Neuron (in vitro differentiated cells): ENCODE data around the gene SLC25A44.

Experiments
- H2AFZ ChIP-seq: one replicate; pipeline ENCODE4 v1.6.1; 2013; ENCODE audit warnings: low read depth, mild to moderate bottlenecking, inconsistent platforms, low read length, moderate library complexity
- H3K27me3 ChIP-seq: one replicate; pipeline ENCODE4 v1.6.1; 2013; ENCODE audit warnings: low read length; ENCODE audit not compliant: insufficient read depth
- H3K36me3 ChIP-seq: one replicate; pipeline ENCODE4 v1.6.1; 2013; ENCODE audit warnings: low read length; ENCODE audit not compliant: insufficient read depth
- H3K4me1 ChIP-seq: one replicate; pipeline ENCODE4 v1.6.1; 2013; ENCODE audit warnings: low read length; ENCODE audit not compliant: insufficient read depth
- H3K4me3 ChIP-seq: 2 replicates; pipeline ENCODE4 v1.5.1; 2013; ENCODE audit warnings: mild to moderate bottlenecking, low read length, moderate library complexity
- H3K9me3 ChIP-seq: one replicate; pipeline ENCODE4 v1.6.1; 2013; ENCODE audit warnings: low read length

Gene SLC25A44

GRCh38 chr1:156154317-156154749 lies 39.6 kb upstream of the SLC25A44 start:
- Histone ChIP-seq H3K27me3 (peaks cover 7% of the 10 kb centered on the region), H2AFZ (no peak overlapping the region), H3K9me3 (no peaks in the 10 kb centered on the region), H3K4me1 (peaks cover 21% of the 10 kb centered on the region), H3K36me3 (no peaks in the 10 kb centered on the region), H3K4me3 (no peak overlapping the region)

GRCh38 chr1:156155756-156156510 lies 38.0 kb upstream of the SLC25A44 start:
- Histone ChIP-seq H3K4me3 (no peak overlapping the region), H3K9me3 (no peaks in the 10 kb centered on the region), H3K4me1 (peaks cover 5% of the 10 kb centered on the region), H3K36me3 (no peaks in the 10 kb centered on the region), H3K27me3 (peaks cover 7% of the 10 kb centered on the region), H2AFZ (no peak overlapping the region)

- H2AFZ ChIP-seq = no peak overlapping the region
- no peaks in the 10 kb centered on the region for H3K9me3 ChIP-seq
- no peaks in the 10 kb centered on the region for H3K36me3 ChIP-seq
- H3K27me3 ChIP-seq = peaks cover 7% of the 10 kb centered on the region
- no peak overlapping the region for H3K4me3 ChIP-seq
- H3K4me1 ChIP-seq = no peaks in the 10 kb centered on the region
These were observed 36.4 kb upstream of the SLC25A44 start for GRCh38 chr1:156157506-156157905.

- H3K4me1 ChIP-seq = no peaks in the 10 kb centered on the region
- H3K27me3 ChIP-seq = peaks cover 7% of the 10 kb centered on the region
- H3K9me3 ChIP-seq = no peaks in the 10 kb centered on the region
- no peak overlapping the region for H3K4me3 ChIP-seq
- no peak overlapping the region for H2AFZ ChIP-seq
- no peaks in the 10 kb centered on the region for H3K36me3 ChIP-seq
These were observed 35.9 kb upstream of the SLC25A44 start for GRCh38 chr1:156157966-156158365.

GRCh38 chr1:156160000-156160742 lies 33.7 kb upstream of the SLC25A44 start:
- Histone ChIP-seq H3K4me3 (no peak overlapping the region), H3K4me1 (no peaks in the 10 kb centered on the region)

GRCh38 chr1:156160743-156161171 lies 33.1 kb upstream of the SLC25A44 start:
- Histone ChIP-seq H3K9me3 (no peaks in the 10 kb centered on the region), H3K27me3 (no peaks in the 10 kb centered on the region), H2AFZ (peak overlapping the region; percentile 0), H3K36me3 (no peaks in the 10 kb centered on the region), H3K4me1 (no peaks in the 10 kb centered on the region), H3K4me3 (peak overlapping the region; percentile 17)

More at GRCh38 chr1:156160000-156160742, 33.7 kb upstream of the SLC25A44 start:
- H3K36me3 ChIP-seq = no peaks in the 10 kb centered on the region
- no peaks in the 10 kb centered on the region for H3K9me3 ChIP-seq
- peaks cover under 1% of the 10 kb centered on the region for H3K27me3 ChIP-seq
- H2AFZ ChIP-seq = peak overlapping the region; percentile 0

- Histone ChIP-seq H3K27me3 (no peaks in the 10 kb centered on the region), H3K4me1 (no peaks in the 10 kb centered on the region), H3K36me3 (no peaks in the 10 kb centered on the region), H3K4me3 (no peak overlapping the region), H2AFZ (no peak overlapping the region), H3K9me3 (no peaks in the 10 kb centered on the region)
These were observed 31.4 kb upstream of the SLC25A44 start for GRCh38 chr1:156162430-156163037.

GRCh38 chr1:156163712-156164111 lies 30.2 kb upstream of the SLC25A44 start:
- no peaks in the 10 kb centered on the region for H3K27me3 ChIP-seq
- no peak overlapping the region for H2AFZ ChIP-seq
- H3K4me1 ChIP-seq = no peaks in the 10 kb centered on the region
- no peaks in the 10 kb centered on the region for H3K9me3 ChIP-seq
- H3K4me3 ChIP-seq = no peak overlapping the region
- H3K36me3 ChIP-seq = no peaks in the 10 kb centered on the region

GRCh38 chr1:156164125-156164831 lies 29.6 kb upstream of the SLC25A44 start:
- Histone ChIP-seq H3K9me3 (no peaks in the 10 kb centered on the region), H2AFZ (no peak overlapping the region), H3K36me3 (no peaks in the 10 kb centered on the region), H3K27me3 (no peaks in the 10 kb centered on the region), H3K4me1 (no peaks in the 10 kb centered on the region), H3K4me3 (no peak overlapping the region)

- no peak overlapping the region for H3K4me3 ChIP-seq
- no peaks in the 10 kb centered on the region for H3K4me1 ChIP-seq
- H3K9me3 ChIP-seq = no peaks in the 10 kb centered on the region
- H2AFZ ChIP-seq = no peak overlapping the region
- no peaks in the 10 kb centered on the region for H3K36me3 ChIP-seq
- H3K27me3 ChIP-seq = no peaks in the 10 kb centered on the region
These were observed 28.8 kb upstream of the SLC25A44 start for GRCh38 chr1:156165083-156165482.

GRCh38 chr1:156167536-156167935 lies 26.4 kb upstream of the SLC25A44 start:
- H3K36me3 ChIP-seq = no peaks in the 10 kb centered on the region
- peaks cover 2% of the 10 kb centered on the region for H3K27me3 ChIP-seq
- H2AFZ ChIP-seq = no peak overlapping the region
- H3K4me1 ChIP-seq = no peaks in the 10 kb centered on the region
- no peak overlapping the region for H3K4me3 ChIP-seq
- H3K9me3 ChIP-seq = no peaks in the 10 kb centered on the region

- Histone ChIP-seq H3K9me3 (no peaks in the 10 kb centered on the region), H3K36me3 (no peaks in the 10 kb centered on the region), H3K4me3 (no peak overlapping the region), H3K27me3 (peaks cover 6% of the 10 kb centered on the region), H2AFZ (no peak overlapping the region), H3K4me1 (no peaks in the 10 kb centered on the region)
These were observed 21.0 kb upstream of the SLC25A44 start for GRCh38 chr1:156172696-156173470.
